NB4 (cell line): Measurements from ENCODE around the gene HS3ST4.

Source experiments
- DNase-seq: peaks from one replicate; pipeline ENCODE4 v3.0.0; 2010; ENCODE audit warnings: low read depth
- H3K4me3 ChIP-seq: one replicate; pipeline ENCODE4 v1.5.1; 2011; ENCODE audit warnings: mild to moderate bottlenecking, low read depth, low read length, moderate library complexity
- MYC ChIP-seq: IDR thresholded peaks from 2 replicates; pipeline ENCODE4 v1.6.1; 2011; ENCODE audit warnings: low read depth, low read length
- POLR2A ChIP-seq: IDR thresholded peaks from 2 replicates; pipeline ENCODE4 v1.6.1; 2011; ENCODE audit warnings: mild to moderate bottlenecking; ENCODE audit not compliant: insufficient read length; ENCODE audit errors: extremely low read depth
- TF ChIP-seq, protein P1 (sequence below): IDR thresholded peaks from one replicate; pipeline ENCODE4 v1.5.1; 2012; ENCODE audit warnings: low read depth, low read length
- TF ChIP-seq, protein P2 (sequence below): IDR thresholded peaks from 2 replicates; pipeline ENCODE4 v1.6.1; 2011; ENCODE audit warnings: low read depth, low read length

HS3ST4 gene

DNA sequence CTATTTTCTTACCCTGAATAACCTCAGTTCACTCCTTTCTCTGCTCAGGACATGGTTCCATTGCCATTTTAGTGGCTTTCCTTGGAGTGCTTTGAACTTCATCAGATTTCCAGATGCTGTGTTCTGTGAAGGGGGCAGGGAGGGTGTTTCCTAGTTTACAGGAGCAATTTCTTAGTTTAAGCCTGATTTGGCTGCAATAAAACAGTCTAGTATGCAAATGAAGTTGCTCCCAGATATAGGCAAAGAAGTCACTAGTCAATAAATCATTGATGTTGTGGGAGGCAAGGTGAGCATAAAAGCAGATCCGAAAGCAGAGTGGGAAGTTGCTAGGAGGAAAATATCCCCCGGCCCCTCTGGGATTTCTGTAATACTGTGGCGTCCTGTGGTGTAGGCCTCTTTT, 202.3 kb downstream of the HS3ST4 start:
- no peak overlapping the region for H3K4me3 ChIP-seq
- DNase-seq: no peak
- TF ChIP-seq MYC: no peak
- TF ChIP-seq POLR2A: no peak
- TF ChIP-seq, protein P1, sequence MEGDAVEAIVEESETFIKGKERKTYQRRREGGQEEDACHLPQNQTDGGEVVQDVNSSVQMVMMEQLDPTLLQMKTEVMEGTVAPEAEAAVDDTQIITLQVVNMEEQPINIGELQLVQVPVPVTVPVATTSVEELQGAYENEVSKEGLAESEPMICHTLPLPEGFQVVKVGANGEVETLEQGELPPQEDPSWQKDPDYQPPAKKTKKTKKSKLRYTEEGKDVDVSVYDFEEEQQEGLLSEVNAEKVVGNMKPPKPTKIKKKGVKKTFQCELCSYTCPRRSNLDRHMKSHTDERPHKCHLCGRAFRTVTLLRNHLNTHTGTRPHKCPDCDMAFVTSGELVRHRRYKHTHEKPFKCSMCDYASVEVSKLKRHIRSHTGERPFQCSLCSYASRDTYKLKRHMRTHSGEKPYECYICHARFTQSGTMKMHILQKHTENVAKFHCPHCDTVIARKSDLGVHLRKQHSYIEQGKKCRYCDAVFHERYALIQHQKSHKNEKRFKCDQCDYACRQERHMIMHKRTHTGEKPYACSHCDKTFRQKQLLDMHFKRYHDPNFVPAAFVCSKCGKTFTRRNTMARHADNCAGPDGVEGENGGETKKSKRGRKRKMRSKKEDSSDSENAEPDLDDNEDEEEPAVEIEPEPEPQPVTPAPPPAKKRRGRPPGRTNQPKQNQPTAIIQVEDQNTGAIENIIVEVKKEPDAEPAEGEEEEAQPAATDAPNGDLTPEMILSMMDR: no peak
- TF ChIP-seq, protein P2, sequence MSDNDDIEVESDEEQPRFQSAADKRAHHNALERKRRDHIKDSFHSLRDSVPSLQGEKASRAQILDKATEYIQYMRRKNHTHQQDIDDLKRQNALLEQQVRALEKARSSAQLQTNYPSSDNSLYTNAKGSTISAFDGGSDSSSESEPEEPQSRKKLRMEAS: no peak

DNA sequence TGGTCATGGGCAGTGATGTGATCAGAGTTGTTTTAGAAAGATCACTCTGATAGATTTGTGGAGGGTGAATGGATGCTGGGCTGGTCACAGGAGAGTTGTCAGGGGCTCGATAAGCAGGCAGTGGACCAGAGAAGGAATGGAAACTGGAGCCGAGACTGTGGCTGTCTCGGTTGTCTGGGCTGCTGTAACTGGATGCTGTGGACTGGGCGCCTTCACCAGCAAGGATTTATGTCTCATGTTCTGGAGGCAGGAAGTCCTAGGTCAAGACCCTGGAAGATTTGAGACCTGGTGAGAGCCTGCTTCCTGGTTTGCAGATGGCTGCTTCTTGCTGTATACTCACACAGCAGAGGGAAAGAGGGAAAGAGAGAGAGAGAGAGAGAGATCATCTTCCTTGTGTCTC, 203.6 kb downstream of the HS3ST4 start:
- TF ChIP-seq POLR2A (no peak), MYC (no peak)
- TF ChIP-seq, protein P2: no peak
- TF ChIP-seq, protein P1: no peak
- no peak for DNase-seq
- no peak overlapping the region for H3K4me3 ChIP-seq

GRCh38 chr16:25896411-25896810, 204.7 kb downstream of the HS3ST4 start:
- H3K4me3 ChIP-seq: no peak overlapping the region
- DNase-seq: no peak
- TF ChIP-seq POLR2A (no peak), MYC (no peak)
- TF ChIP-seq, protein P1: no peak
- TF ChIP-seq, protein P2: no peak

GRCh38 chr16:25897702-25898101, 205.9 kb downstream of the HS3ST4 start:
- TF ChIP-seq POLR2A (no peak), MYC (no peak)
- TF ChIP-seq, protein P1: no peak
- TF ChIP-seq, protein P2: no peak
- H3K4me3 ChIP-seq: no peak overlapping the region
- DNase-seq: no peak

- TF ChIP-seq, protein P1: no peak
- TF ChIP-seq MYC (no peak), POLR2A (no peak)
- TF ChIP-seq, protein P2: no peak
- DNase-seq: no peak
- no peak overlapping the region for H3K4me3 ChIP-seq
Observed at GRCh38 chr16:25905810-25906209, 214.1 kb downstream of the HS3ST4 start.

DNA sequence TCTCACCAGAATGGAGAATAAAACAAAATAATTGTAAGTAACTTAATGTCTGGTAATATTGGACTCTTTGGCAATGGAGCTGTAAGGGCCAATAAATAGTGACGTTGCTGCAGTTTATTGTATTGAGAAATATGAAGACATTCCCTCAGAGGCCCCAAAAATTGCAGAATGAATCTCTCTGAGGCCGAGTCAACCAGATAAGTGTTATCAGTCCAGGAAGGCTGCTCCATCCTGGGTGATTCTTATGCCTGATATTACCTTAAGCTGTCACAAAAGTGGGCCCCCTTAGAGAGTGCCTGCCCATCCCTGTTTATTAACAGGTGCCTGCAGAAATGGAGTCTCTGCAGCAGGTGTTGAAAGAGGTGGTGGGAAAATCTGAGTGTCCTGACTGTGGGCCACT, 219.2 kb downstream of the HS3ST4 start:
- no peak overlapping the region for H3K4me3 ChIP-seq
- TF ChIP-seq, protein P1: no peak
- TF ChIP-seq MYC: no peak
- TF ChIP-seq, protein P2: no peak
- TF ChIP-seq POLR2A: no peak
- DNase-seq: no peak
